ENCODE results near the gene POPDC3. TPM values are rescaled to one million over a fixed set of nuclear protein-coding genes. Genes with fewer than 3 reads are reported as not detected.

Gene POPDC3
- total RNA-seq, 1 experiment from 2014 or later = 5.7 TPM

DNA sequence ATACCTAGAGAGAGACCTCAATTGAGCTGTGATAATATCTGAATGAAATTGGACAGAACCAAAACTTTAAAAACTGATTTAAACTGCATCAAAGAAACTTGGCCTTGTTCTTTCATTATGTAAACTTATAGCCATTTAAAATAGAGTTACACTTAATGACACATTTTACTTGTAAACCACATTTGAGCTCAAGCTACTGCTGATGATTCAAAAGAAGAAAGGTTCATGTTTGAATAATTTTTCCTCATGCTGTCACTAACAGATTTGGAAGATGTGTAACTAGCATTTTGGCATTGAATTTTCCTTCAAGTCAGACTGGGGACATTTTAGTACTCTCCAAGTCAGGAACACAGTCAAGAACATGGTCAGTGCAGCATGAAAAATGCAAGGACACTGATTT, 26.9 kb downstream of the POPDC3 start:
- DNase-seq = no peak
- Histone ChIP-seq H2AFZ (ENCODE audit: low read length) (no peak overlapping the region), H2AK5ac (ENCODE audit: insufficient read length, low read length) (no peak overlapping the region), H2BK5ac (ENCODE audit: insufficient read length, low read length) (no peak overlapping the region), H3K4me2 (ENCODE audit: insufficient read depth, insufficient read length, low read length) (no peak overlapping the region), H3K4ac (ENCODE audit: low read depth, low read length) (no peak overlapping the region), H3K79me2 (ENCODE audit: insufficient read depth, low read length) (no peaks in the 10 kb centered on the region), H4K8ac (replicated peaks; ENCODE audit: insufficient read length, low read depth, low read length) (no peak overlapping the region), H2BK120ac (ENCODE audit: low read depth, low read length, poor library complexity, severe bottlenecking) (no peak overlapping the region), H3K9me3 (ENCODE audit: control insufficient read depth, low read depth, low read length) (no peaks in the 10 kb centered on the region), H4K20me1 (ENCODE audit: control insufficient read depth, insufficient read depth, insufficient read length) (no peaks in the 10 kb centered on the region), H3K27me3 (ENCODE audit: insufficient read depth, low read length) (no peaks in the 10 kb centered on the region), H3K79me1 (ENCODE audit: insufficient read depth, low read depth, low read length, poor library complexity, severe bottlenecking) (no peaks in the 10 kb centered on the region), H3K23me2 (ENCODE audit: insufficient read length, low read depth, low read length, poor library complexity, severe bottlenecking) (no peaks in the 10 kb centered on the region), H3K14ac (ENCODE audit: insufficient read depth, low read length) (no peak overlapping the region), H4K5ac (ENCODE audit: insufficient read length, low read depth, low read length) (no peak overlapping the region), H4K91ac (ENCODE audit: insufficient read length, low read depth, low read length) (no peak overlapping the region), H3K18ac (ENCODE audit: insufficient read length, low read depth, low read length) (no peak overlapping the region), H3K4me1 (ENCODE audit: insufficient read depth, low read length) (no peaks in the 10 kb centered on the region), H3T11ph (ENCODE audit: low read length) (no peak overlapping the region), H3K23ac (ENCODE audit: insufficient read length, low read depth, low read length) (no peak overlapping the region), H3K9ac (ENCODE audit: extremely low read depth, insufficient read length, low read length) (no peak overlapping the region), H2BK12ac (ENCODE audit: insufficient read length, low read depth, low read length) (no peak overlapping the region), H2BK15ac (ENCODE audit: low read depth, low read length) (no peak overlapping the region), H3K27ac (ENCODE audit: insufficient read length, low read depth, low read length) (no peak overlapping the region), H2BK20ac (ENCODE audit: low read depth, low read length, poor library complexity, severe bottlenecking) (no peak overlapping the region), H3K56ac (ENCODE audit: insufficient read length, low read depth, low read length) (no peak overlapping the region)
- no peaks in the 10 kb centered on the region for H3K9me3 Mint-ChIP-seq
- H3K36me3 Mint-ChIP-seq (ENCODE audit: insufficient read depth in 1 of 3, low read depth in 3 of 3) = no peaks in the 10 kb centered on the region
- TF ChIP-seq, protein P1, sequence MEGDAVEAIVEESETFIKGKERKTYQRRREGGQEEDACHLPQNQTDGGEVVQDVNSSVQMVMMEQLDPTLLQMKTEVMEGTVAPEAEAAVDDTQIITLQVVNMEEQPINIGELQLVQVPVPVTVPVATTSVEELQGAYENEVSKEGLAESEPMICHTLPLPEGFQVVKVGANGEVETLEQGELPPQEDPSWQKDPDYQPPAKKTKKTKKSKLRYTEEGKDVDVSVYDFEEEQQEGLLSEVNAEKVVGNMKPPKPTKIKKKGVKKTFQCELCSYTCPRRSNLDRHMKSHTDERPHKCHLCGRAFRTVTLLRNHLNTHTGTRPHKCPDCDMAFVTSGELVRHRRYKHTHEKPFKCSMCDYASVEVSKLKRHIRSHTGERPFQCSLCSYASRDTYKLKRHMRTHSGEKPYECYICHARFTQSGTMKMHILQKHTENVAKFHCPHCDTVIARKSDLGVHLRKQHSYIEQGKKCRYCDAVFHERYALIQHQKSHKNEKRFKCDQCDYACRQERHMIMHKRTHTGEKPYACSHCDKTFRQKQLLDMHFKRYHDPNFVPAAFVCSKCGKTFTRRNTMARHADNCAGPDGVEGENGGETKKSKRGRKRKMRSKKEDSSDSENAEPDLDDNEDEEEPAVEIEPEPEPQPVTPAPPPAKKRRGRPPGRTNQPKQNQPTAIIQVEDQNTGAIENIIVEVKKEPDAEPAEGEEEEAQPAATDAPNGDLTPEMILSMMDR (conservative IDR thresholded peaks at IDR 0.05) = no peak
- H3K4me1 Mint-ChIP-seq = no peaks in the 10 kb centered on the region
- H3K27me3 Mint-ChIP-seq (ENCODE audit: low read depth) = no peaks in the 10 kb centered on the region
- no peak overlapping the region for H3K4me3 Mint-ChIP-seq
- H3K27ac Mint-ChIP-seq = no peak overlapping the region
